Type B pancreatic cell (in vitro differentiated cells): ENCODE data around the gene IL36RN. TPM values are rescaled to one million over a fixed set of nuclear protein-coding genes. Genes with fewer than 3 reads are reported as not detected.

Source experiments
- DNase-seq: peaks from one replicate; pipeline ENCODE4 v3.0.0; 2021; ENCODE audit warnings: mixed read lengths; ENCODE audit not compliant: unreplicated experiment; ENCODE audit errors: extremely low spot score
- H3K27ac Mint-ChIP-seq: 2 replicates; pipeline ENCODE4 v1.8.0; 2021; ENCODE audit warnings: mild to moderate bottlenecking, mixed read lengths
- H3K27me3 Mint-ChIP-seq: 2 replicates; pipeline ENCODE4 v1.8.0; 2021; ENCODE audit warnings: mixed read lengths
- H3K36me3 Mint-ChIP-seq: 2 replicates; pipeline ENCODE4 v1.8.0; 2021; ENCODE audit warnings: mixed read lengths
- H3K4me1 Mint-ChIP-seq: one replicate; pipeline ENCODE4 v1.8.0; 2021; ENCODE audit warnings: mixed read lengths; ENCODE audit not compliant: unreplicated experiment
- H3K4me3 Mint-ChIP-seq: 2 replicates; pipeline ENCODE4 v1.8.0; 2021; ENCODE audit warnings: mild to moderate bottlenecking, mixed read lengths
- H3K9me3 Mint-ChIP-seq: 2 replicates; pipeline ENCODE4 v1.8.0; 2021; ENCODE audit warnings: mixed read lengths
- CTCF ChIP-seq: fragments of 200-600 bp; sonication (generic); conservative IDR thresholded peaks from 2 replicates; pipeline ENCODE4 v1.5.0; 2021; ENCODE audit warnings: antibody characterized with exemption, mild to moderate bottlenecking
- total RNA-seq: library from RNA; stranded (reverse); gene quantifications from 2 replicates; pipeline ENCODE4 v1.2.1, GENCODE V29; 2021; ENCODE audit warnings: low replicate concordance

IL36RN gene
- total RNA-seq, 1 donor from 2014 or later: 12.0 TPM

- peaks cover 5% of the 10 kb centered on the region for H3K27me3 Mint-ChIP-seq
- H3K4me1 Mint-ChIP-seq: no peaks in the 10 kb centered on the region
- no peaks in the 10 kb centered on the region for H3K36me3 Mint-ChIP-seq
- TF ChIP-seq CTCF: no peak
- H3K9me3 Mint-ChIP-seq: no peaks in the 10 kb centered on the region
- peak overlapping the region; percentile 27 for H3K27ac Mint-ChIP-seq
- no peak for DNase-seq
- no peak overlapping the region for H3K4me3 Mint-ChIP-seq
Measured at GRCh38 chr2:113078350-113078839, 19.4 kb downstream of the IL36RN start.

GRCh38 chr2:113079131-113079530, 20.1 kb downstream of the IL36RN start:
- Mint-ChIP-seq H3K36me3 (no peaks in the 10 kb centered on the region), H3K9me3 (no peaks in the 10 kb centered on the region), H3K27me3 (peaks cover 7% of the 10 kb centered on the region), H3K27ac (peak overlapping the region; percentile 39), H3K4me3 (no peak overlapping the region), H3K4me1 (no peaks in the 10 kb centered on the region)
- no peak for TF ChIP-seq CTCF
- no peak for DNase-seq

- H3K27me3 Mint-ChIP-seq: peaks cover 11% of the 10 kb centered on the region
- DNase-seq: no peak
Measured at GRCh38 chr2:113080134-113080533, 21.1 kb downstream of the IL36RN start.

GRCh38 chr2:113081488-113082210, 22.7 kb downstream of the IL36RN start:
- H3K36me3 Mint-ChIP-seq: no peaks in the 10 kb centered on the region
- no peak for TF ChIP-seq CTCF
- no peaks in the 10 kb centered on the region for H3K9me3 Mint-ChIP-seq
- H3K27me3 Mint-ChIP-seq: peaks cover 11% of the 10 kb centered on the region
- no peak overlapping the region for H3K4me3 Mint-ChIP-seq
- H3K4me1 Mint-ChIP-seq: no peaks in the 10 kb centered on the region
- no peak overlapping the region for H3K27ac Mint-ChIP-seq
- no peak for DNase-seq

More at GRCh38 chr2:113080134-113080533, 21.1 kb downstream of the IL36RN start:
- Mint-ChIP-seq H3K4me3 (no peak overlapping the region), H3K27ac (no peak overlapping the region), H3K36me3 (no peaks in the 10 kb centered on the region), H3K9me3 (no peaks in the 10 kb centered on the region), H3K4me1 (no peaks in the 10 kb centered on the region)
- peak; percentile 79 for TF ChIP-seq CTCF

GRCh38 chr2:113083296-113083695, 24.3 kb downstream of the IL36RN start:
- no peak overlapping the region for H3K27ac Mint-ChIP-seq
- no peak for DNase-seq
- TF ChIP-seq CTCF: no peak
- H3K4me1 Mint-ChIP-seq: no peaks in the 10 kb centered on the region
- H3K27me3 Mint-ChIP-seq: peaks cover 11% of the 10 kb centered on the region
- H3K9me3 Mint-ChIP-seq: no peaks in the 10 kb centered on the region
- no peaks in the 10 kb centered on the region for H3K36me3 Mint-ChIP-seq
- H3K4me3 Mint-ChIP-seq: no peak overlapping the region
